ACHN (cell line): Measurements from ENCODE around the gene MLPH.

Source experiments
- DNase-seq: peaks from one replicate; pipeline ENCODE4 v3.0.0-alpha.2; 2015
- in situ Hi-C: cut with HindIII; loops from 2 replicates; pipeline ENCODE4 v1.10.0; 2017; ENCODE audit warnings: low sequenced_read_pairs, low pct_ligation_motif_present, low pct_unique_long_range_greater_than_20kb

The MLPH gene

GRCh38 chr2:237601453-237602116 is 114.5 kb downstream of the MLPH start:
- in situ Hi-C loops = no loop called here
- no peak for DNase-seq

- DNase-seq = no peak
Measured at GRCh38 chr2:237602409-237602808, 115.4 kb downstream of the MLPH start.

GRCh38 chr2:237603049-237603717 is 116.1 kb downstream of the MLPH start:
- DNase-seq = no peak
- in situ Hi-C loops = no loop called here

More at GRCh38 chr2:237602409-237602808, 115.4 kb downstream of the MLPH start:
- in situ Hi-C loops = no loop called here

GRCh38 chr2:237603718-237604362 is 116.8 kb downstream of the MLPH start:
- no peak for DNase-seq
- in situ Hi-C loops = no loop called here

- in situ Hi-C loops = no loop called here
- no peak for DNase-seq
Measured at GRCh38 chr2:237604391-237604790, 117.3 kb downstream of the MLPH start.
